Left renal pelvis (tissue), 4 donors: ENCODE measurements around the gene ATG13. TPM values are rescaled to one million over a fixed set of nuclear protein-coding genes. Genes with fewer than 3 reads are reported as not detected.

ENCODE experiments used
- DNase-seq, 4 donors: peaks; one replicate each; pipeline ENCODE4 v3.0.0-alpha.2; 2013; ENCODE audit warnings: low read depth in 4 of 4, low spot score in 3 of 4
- polyA plus RNA-seq, 4 donors: library from polyadenylated mRNA; unstranded; fragments of 120-200 nt; gene quantifications; one replicate each; pipeline ENCODE4 v1.2.1, GENCODE V29; 2013; ENCODE audit not compliant: insufficient read length in 4 of 4

The ATG13 gene
- polyA plus RNA-seq, 4 donors, result 49.9 to 75.4 (median 66.0) TPM

GRCh38 chr11:46604796-46605195, 12.6 kb upstream of the ATG13 start:
- DNase-seq, result no peak

DNA sequence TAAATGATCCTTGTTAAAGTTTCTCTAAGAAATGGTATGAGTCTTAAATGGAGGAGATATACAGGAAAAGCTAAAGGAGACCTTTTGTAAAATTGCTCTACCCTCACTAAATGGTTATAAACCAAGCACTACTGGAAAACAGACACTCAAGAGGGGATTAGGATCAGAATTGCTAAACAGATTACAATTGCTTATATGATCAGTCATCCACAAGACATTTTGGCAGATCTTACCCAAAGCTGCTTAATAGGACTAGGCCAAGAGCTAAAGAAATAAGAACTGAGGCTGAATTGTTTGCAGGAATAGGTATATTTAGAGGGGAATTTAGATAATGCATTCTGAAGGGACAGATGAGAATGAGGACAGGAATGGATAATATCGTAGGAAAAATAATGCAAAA, 9.8 kb upstream of the ATG13 start:
- DNase-seq, result no peak

GRCh38 chr11:46609386-46609785, 8.0 kb upstream of the ATG13 start:
- DNase-seq, result no peak

- DNase-seq, result no peak
Measured at GRCh38 chr11:46611526-46612304, 5.6 kb upstream of the ATG13 start.

DNA sequence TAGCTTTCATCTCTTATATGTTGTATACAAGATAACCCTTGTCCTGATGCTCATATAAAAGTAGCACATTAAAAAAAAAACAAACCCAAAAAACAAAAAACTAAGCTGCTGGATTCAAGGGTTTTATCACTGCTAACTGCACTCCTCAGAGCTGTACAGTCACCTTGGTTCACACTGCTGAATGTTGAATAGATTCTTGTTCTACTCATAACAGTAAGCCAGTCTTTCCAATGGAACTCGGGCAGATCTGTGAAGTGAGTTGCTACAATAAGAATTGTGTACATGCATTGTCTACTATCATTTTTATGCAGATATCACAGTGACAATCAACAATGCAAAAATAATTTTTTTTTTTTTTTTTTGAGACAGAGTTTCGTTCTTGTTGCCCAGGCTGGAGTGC, 5.0 kb upstream of the ATG13 start:
- no peak for DNase-seq

DNA sequence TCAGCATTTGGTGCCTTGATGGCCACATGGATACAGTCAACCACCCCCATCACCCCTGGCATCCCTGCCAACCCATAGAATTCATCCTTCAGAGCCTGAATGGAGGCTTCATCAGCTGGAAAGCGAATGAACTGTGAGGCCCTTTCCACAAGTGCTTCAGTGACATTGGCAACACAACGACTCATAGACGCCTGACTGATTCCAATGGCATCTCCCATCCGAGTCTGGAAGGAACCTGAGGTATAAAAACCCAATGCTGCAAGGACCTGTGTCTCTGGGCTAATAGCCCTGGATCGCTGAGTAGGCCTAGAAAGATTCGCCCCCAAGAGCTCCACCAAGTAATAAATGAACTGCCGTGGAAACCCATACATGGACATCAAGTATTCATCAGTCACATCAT, 1.6 kb upstream of the ATG13 start:
- DNase-seq, result no peak

GRCh38 chr11:46616551-46617133, 711 bp upstream of the ATG13 start:
- no peak for DNase-seq

DNA sequence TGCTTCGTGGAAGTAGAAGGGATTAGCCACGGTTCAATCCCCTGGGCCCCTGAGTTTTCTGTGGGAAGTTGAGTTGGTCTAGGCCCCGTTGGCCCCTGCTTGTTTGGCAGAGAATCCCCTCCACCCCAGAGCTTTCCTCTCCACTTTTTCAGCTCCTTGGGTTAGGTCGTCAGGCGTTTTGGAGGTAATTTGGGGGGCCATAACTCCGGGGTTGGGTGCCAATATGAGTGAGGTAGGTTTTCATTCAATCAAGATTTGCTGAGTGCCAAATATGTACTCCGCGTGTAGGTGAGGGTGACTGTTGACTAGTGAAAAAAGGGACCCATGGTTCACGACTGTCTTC, 590 bp downstream of the ATG13 start:
- no peak for DNase-seq

- no peak for DNase-seq
Measured at GRCh38 chr11:46618837-46619236, 1.5 kb downstream of the ATG13 start.

- DNase-seq, result no peak
Measured at GRCh38 chr11:46625406-46625805, 8.1 kb downstream of the ATG13 start.

GRCh38 chr11:46628961-46629360, 11.6 kb downstream of the ATG13 start:
- no peak for DNase-seq

- no peak for DNase-seq
Measured at GRCh38 chr11:46630237-46630636, 12.9 kb downstream of the ATG13 start.

GRCh38 chr11:46631676-46632075, 14.3 kb downstream of the ATG13 start:
- DNase-seq, result no peak

GRCh38 chr11:46632502-46632901, 15.1 kb downstream of the ATG13 start:
- DNase-seq, result no peak

DNA sequence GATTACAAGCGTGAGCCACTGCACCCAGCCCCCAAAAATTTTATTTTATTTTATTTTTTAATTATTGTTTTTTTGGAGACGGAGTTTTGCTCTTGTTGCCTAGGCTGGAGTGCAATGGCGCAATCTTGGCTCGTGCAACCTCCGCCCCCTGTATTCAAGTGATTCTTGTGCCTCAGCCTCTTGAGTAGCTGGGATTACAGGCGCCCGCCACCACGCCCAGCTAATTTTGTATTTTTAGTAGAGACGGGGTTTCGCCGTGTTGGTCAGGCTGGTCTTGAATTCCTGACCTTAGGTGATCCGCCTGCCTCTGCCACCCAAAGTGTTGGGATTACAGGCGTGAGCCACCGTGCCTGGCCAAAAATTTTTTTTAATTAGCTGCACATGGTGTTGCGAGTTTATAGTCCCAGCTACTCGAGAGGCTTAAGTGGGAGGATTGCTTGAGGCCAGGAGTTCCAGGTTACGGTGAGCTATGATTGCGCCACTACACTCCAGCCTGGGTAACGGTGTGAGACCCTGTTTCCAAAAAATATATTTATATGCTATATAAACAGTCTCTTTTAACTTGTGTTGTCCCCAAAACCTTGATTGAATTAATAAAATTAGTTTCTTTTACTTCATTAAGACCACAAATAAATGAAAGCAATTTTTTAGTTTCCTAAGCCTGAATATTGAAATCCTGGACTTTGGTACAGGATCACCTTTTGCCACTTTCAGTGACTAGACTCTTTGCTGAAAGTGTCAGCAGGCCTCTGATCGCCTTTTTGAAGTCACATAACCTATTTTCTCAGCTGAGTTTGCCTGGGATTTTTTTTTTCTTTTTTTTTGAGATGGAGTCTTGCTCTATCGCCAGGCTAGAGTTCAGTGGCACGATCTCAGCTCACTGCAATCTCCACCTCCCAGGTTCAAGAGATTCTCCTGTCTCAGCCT, 16.2 kb downstream of the ATG13 start:
- DNase-seq, result no peak

DNA sequence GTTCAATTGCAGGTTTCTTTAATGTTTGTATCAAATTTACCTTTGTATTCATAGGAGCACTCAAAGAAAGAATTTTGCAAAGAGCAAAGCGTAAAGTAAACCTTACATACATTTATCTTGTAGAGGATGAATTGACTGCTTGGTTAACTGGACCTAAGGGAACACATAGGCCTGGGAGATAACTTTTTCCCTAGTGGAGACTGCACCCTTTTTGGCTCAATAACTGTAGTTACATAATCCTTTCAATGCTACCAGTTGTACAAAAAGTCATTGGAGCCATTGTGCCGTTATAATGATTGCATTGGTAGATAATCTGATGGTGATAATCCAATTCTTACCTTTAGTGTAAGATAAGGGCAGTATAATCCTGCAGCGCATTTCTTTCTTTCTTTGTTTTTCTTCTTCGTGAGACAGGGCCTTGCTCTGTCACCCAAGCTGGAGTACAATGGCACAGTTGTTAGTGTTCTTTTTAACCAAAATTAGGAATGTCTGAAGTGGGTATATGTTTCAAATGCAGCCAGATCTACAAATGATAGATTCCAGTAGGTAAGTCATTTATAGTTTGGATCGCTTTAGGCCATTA, 18.3 kb downstream of the ATG13 start:
- no peak for DNase-seq

DNA sequence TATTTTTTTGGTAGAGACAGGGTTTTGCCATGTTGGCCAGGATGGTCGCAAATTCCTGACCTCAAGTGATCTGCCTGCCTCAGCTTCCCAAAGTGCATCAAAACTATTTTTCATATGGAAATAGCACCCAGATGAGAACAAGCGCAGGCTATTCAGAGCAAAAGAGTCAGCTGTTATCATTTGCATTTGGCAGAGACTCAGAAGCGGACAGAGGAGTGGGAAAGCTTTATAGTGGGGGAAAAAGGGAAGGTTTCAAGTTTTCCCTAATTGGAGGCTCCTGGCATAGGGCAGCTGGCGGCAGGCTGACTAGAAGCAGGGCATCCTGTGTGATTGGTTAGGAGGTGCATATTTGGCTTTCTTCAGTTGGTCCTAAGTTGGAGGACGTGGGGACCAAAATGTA, 20.2 kb downstream of the ATG13 start:
- DNase-seq, result no peak

DNA sequence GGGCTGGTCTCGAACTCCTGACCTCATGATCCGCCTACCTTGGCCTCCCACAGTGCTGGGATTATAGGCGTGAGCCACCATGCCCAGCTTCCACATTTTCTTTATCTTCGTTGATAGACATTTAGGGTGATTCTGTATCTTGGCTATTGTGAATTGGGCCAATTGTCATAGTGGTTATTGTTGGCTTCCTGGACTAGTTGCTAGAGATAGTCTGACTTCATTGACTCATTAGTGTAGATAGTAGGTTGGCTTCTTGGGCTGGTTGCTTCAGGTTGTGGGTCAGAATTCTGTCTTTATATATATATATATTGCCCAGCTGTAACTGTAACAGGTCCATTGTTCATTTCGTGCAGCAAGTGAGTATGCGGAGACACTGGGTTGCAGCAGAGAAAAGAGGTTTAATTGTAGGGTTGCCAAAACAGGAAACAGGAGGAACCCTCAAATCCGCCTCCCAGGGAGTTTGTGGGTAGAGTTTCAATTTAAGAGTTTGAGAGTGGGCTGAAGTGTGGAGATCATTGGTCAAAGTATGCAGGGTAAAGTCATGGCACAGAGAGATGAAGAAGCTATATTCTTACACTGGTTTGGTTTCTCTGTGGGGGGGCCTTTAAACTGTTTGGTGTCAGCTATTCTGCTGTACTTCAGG, 22.0 kb downstream of the ATG13 start:
- no peak for DNase-seq

- DNase-seq, result no peak
Measured at GRCh38 chr11:46640036-46640788, 22.9 kb downstream of the ATG13 start.

- DNase-seq, result no peak
Measured at GRCh38 chr11:46641639-46642038, 24.3 kb downstream of the ATG13 start.
